Thymus (tissue), 11 donors: ENCODE data around the gene PLA2G6. TPM values are rescaled to one million over a fixed set of nuclear protein-coding genes. Genes with fewer than 3 reads are reported as not detected.
A peak's percentile ranks its signal among the peaks of the same experiment; 100 is the strongest.
"Not testable (repeated sequence)": the region's sequence is repeated elsewhere in the genome, so short reads cannot be mapped to it uniquely, and the experiment has no call there.

Source experiments
- DNase-seq, 9 donors: peaks; one replicate each; pipeline ENCODE4 v3.0.0-alpha.2; 2013; ENCODE audit warnings: low spot score in 9 of 9, low read depth in 6 of 9, missing footprints in 1 of 9
- H3K27ac ChIP-seq, 2 donors: one replicate each; pipeline ENCODE4 v1.5.1; 2013; ENCODE audit warnings: control low read depth in 1 of 2, low read depth in 1 of 2, low read length in 1 of 2, mild to moderate bottlenecking in 1 of 2, moderate library complexity in 1 of 2
- H3K27me3 ChIP-seq, 2 donors: one replicate each; pipeline ENCODE4 v1.5.1; 2013; ENCODE audit warnings: low read length in 1 of 2; ENCODE audit not compliant: control insufficient read depth in 2 of 2, insufficient read depth in 1 of 2
- H3K36me3 ChIP-seq, 2 donors: one replicate each; pipeline ENCODE4 v1.5.1; 2013; ENCODE audit warnings: low read length in 1 of 2, mild to moderate bottlenecking in 1 of 2, moderate library complexity in 1 of 2; ENCODE audit not compliant: control insufficient read depth in 2 of 2, insufficient read depth in 2 of 2
- H3K4me1 ChIP-seq, 2 donors: one replicate each; pipeline ENCODE4 v1.5.1; 2013; ENCODE audit warnings: low read length in 2 of 2; ENCODE audit not compliant: control insufficient read depth in 2 of 2, insufficient read depth in 2 of 2
- H3K4me3 ChIP-seq, 2 donors: one replicate each; pipeline ENCODE4 v1.5.1; 2013; ENCODE audit warnings: low read length in 2 of 2, control low read depth in 1 of 2, mild to moderate bottlenecking in 1 of 2
- H3K9me3 ChIP-seq, 2 donors: one replicate each; pipeline ENCODE4 v1.5.1; 2013; ENCODE audit warnings: low read length in 1 of 2, mild to moderate bottlenecking in 1 of 2; ENCODE audit not compliant: control insufficient read depth in 2 of 2, insufficient read depth in 1 of 2
- WGBS: extraction: QIAGEN DNeasy Blood & Tissue Kit; methylation state at CpG from one replicate; pipeline ENCODE4 v1.1.7; 2013; 5-methylcytosine and 5-hydroxymethylcytosine counted together
- polyA plus RNA-seq: library from polyadenylated mRNA; stranded (reverse); fragments of 200-250 nt; gene quantifications from one replicate; pipeline ENCODE4 v1.2.3, GENCODE V29; 2013
- total RNA-seq: library from RNA; stranded (reverse); fragments of 120-200 nt; gene quantifications from one replicate; pipeline ENCODE4 v1.2.4, GENCODE V29; 2013
- donor health status: healthy.

Gene PLA2G6
- total and polyA plus RNA-seq, 2 donors, result 25.6 to 103 TPM

GRCh38 chr22:38180841-38181452 is 683 bp downstream of the PLA2G6 start:
- no peaks in the 10 kb centered on the region for H3K27me3 ChIP-seq
- 9% methylated on average over 14 of the region's 14 CpGs for WGBS
- peak overlapping the region; percentile 64 to 83 for H3K4me3 ChIP-seq
- H3K27ac ChIP-seq, result peak overlapping the region; percentile 75 to 84
- H3K36me3 ChIP-seq, result peaks cover 0 to 4% of the 10 kb centered on the region in 2 donors
- peaks cover 10 to 27% of the 10 kb centered on the region in 2 donors for H3K4me1 ChIP-seq
- DNase-seq, result peak in 1 of 9 donors; percentile 47
- peaks cover 0 to 5% of the 10 kb centered on the region in 2 donors for H3K9me3 ChIP-seq

GRCh38 chr22:38178605-38178937 is 3.1 kb downstream of the PLA2G6 start:
- not testable (repeated sequence) for H3K27ac ChIP-seq, H3K9me3 ChIP-seq, DNase-seq, H3K4me3 ChIP-seq, H3K27me3 ChIP-seq, H3K36me3 ChIP-seq
- 97% methylated on average over 7 of the region's 7 CpGs for WGBS
- H3K4me1 ChIP-seq, result peaks cover 10 to 32% of the 10 kb centered on the region in 2 donors

GRCh38 chr22:38177926-38178604 is 3.6 kb downstream of the PLA2G6 start:
- DNase-seq, result no peak
- H3K4me3 ChIP-seq, result no peak overlapping the region
- peaks cover 0 to 5% of the 10 kb centered on the region in 2 donors for H3K36me3 ChIP-seq
- peaks cover 10 to 32% of the 10 kb centered on the region in 2 donors for H3K4me1 ChIP-seq
- H3K27ac ChIP-seq, result peak overlapping the region in 1 of 2 donors; percentile 57
- H3K9me3 ChIP-seq, result peaks cover 0 to 5% of the 10 kb centered on the region in 2 donors
- no peaks in the 10 kb centered on the region for H3K27me3 ChIP-seq
- 90% methylated on average over 15 of the region's 15 CpGs for WGBS

GRCh38 chr22:38177571-38177925 is 4.1 kb downstream of the PLA2G6 start:
- not testable (repeated sequence) for H3K9me3 ChIP-seq, H3K36me3 ChIP-seq, H3K27me3 ChIP-seq, H3K4me3 ChIP-seq, DNase-seq
- H3K4me1 ChIP-seq, result peaks cover 10 to 34% of the 10 kb centered on the region in 2 donors
- 98% methylated on average over 9 of the region's 9 CpGs for WGBS
- peak overlapping the region in 1 of 2 donors; percentile 57 for H3K27ac ChIP-seq

GRCh38 chr22:38177044-38177443 is 4.6 kb downstream of the PLA2G6 start:
- Histone ChIP-seq H3K36me3 (peaks cover 0 to 7% of the 10 kb centered on the region in 2 donors), H3K27ac (peak overlapping the region in 1 of 2 donors; percentile 33), H3K4me3 (no peak overlapping the region), H3K9me3 (peaks cover 0 to 5% of the 10 kb centered on the region in 2 donors), H3K4me1 (peaks cover 10 to 37% of the 10 kb centered on the region in 2 donors), H3K27me3 (no peaks in the 10 kb centered on the region)
- DNase-seq, result no peak
- WGBS, result 99% methylated on average over 4 of the region's 4 CpGs

GRCh38 chr22:38176170-38176741 is 5.4 kb downstream of the PLA2G6 start:
- peak in 1 of 9 donors; percentile 16 for DNase-seq
- Histone ChIP-seq H3K36me3 (peaks cover 0 to 7% of the 10 kb centered on the region in 2 donors), H3K27me3 (no peaks in the 10 kb centered on the region), H3K4me1 (peaks cover 10 to 35% of the 10 kb centered on the region in 2 donors), H3K4me3 (no peak overlapping the region), H3K9me3 (peaks cover 0 to 5% of the 10 kb centered on the region in 2 donors), H3K27ac (peak overlapping the region in 1 of 2 donors; percentile 11)
- 43% methylated on average over 14 of the region's 14 CpGs for WGBS

- Histone ChIP-seq H3K4me3 (no peak overlapping the region), H3K4me1 (peaks cover 5 to 27% of the 10 kb centered on the region in 2 donors), H3K36me3 (peaks cover 0 to 7% of the 10 kb centered on the region in 2 donors), H3K9me3 (peaks cover 0 to 5% of the 10 kb centered on the region in 2 donors), H3K27ac (peak overlapping the region in 1 of 2 donors; percentile 11), H3K27me3 (no peaks in the 10 kb centered on the region)
- WGBS, result 96% methylated on average over 17 of the region's 17 CpGs
- DNase-seq, result no peak
Measured at GRCh38 chr22:38175206-38176118, 6.2 kb downstream of the PLA2G6 start.

GRCh38 chr22:38174626-38175025 is 7.0 kb downstream of the PLA2G6 start:
- no peak overlapping the region for H3K4me3 ChIP-seq
- 91% methylated on average over 14 of the region's 14 CpGs for WGBS
- H3K27me3 ChIP-seq, result no peaks in the 10 kb centered on the region
- H3K4me1 ChIP-seq, result peaks cover 3 to 23% of the 10 kb centered on the region in 2 donors
- no peak for DNase-seq
- peaks cover 0 to 5% of the 10 kb centered on the region in 2 donors for H3K9me3 ChIP-seq
- H3K27ac ChIP-seq, result no peak overlapping the region
- H3K36me3 ChIP-seq, result peaks cover 0 to 7% of the 10 kb centered on the region in 2 donors
